HepG2 (cell line): ENCODE data around the gene CSKMT. TPM values are rescaled to one million over a fixed set of nuclear protein-coding genes. Genes with fewer than 3 reads are reported as not detected.

Experiments
- ATAC-seq: fragments of 200-7000 bp; cut with Tn5 transposase; 3 replicates; pipeline ENCODE4 v1.9.1; 2020; ENCODE audit warnings: mild to moderate bottlenecking, moderate library complexity
- BruUV-seq: library from RNA; stranded (reverse); fragments of 400-500 nt; replicated peaks from 2 replicates; lab custom pipeline; 2021; lab: Mats Ljungman, UMichigan
- CTCF ChIA-PET: fragments of 300-600 bp; formaldehyde crosslinking; extraction: SDS; loops from one replicate; lab custom pipeline; 2021; ENCODE audit warnings: low total read pairs, inconsistent platforms, low intra/inter-chr PET ratio; lab: Yijun Ruan, JAX
- POLR2A ChIA-PET: fragments of 350-600 bp; sonication (Branson Sonifier 250); formaldehyde crosslinking; loops from one replicate; lab custom pipeline; 2020; ENCODE audit warnings: antibody characterized with exemption, inconsistent platforms; lab: Yijun Ruan, JAX
- DNase-seq: peaks from one replicate; pipeline ENCODE4 v3.0.0-alpha.2; 2015; ENCODE audit warnings: low spot score
- FAIRE-seq: peaks from 3 replicates; lab custom pipeline; 2011; peaks lifted over from hg19 to GRCh38; lab: Jason Lieb, UNC
- H2AFZ ChIP-seq: one replicate; pipeline ENCODE4 v1.6.1; 2011; ENCODE audit warnings: low read length, inconsistent platforms
- H3K27ac ChIP-seq: fragments of 300-600 bp; 3 replicates; pipeline ENCODE4 v1.8.0; 2011; ENCODE audit warnings: mixed run types, mild to moderate bottlenecking, mixed read lengths, low read length, inconsistent platforms; ENCODE audit not compliant: insufficient read depth; ENCODE audit errors: extremely low read length
- H3K27me3 ChIP-seq, 2 experiments: fragments of 200-600 bp in 1 of 2; 2 replicates in 1 of 2; 3 replicates in 1 of 2; pipeline versions ENCODE4 v1.6.0 to v1.8.0; 2011; ENCODE audit warnings: low read length in 2 of 2, mild to moderate bottlenecking in 2 of 2, moderate library complexity in 2 of 2, inconsistent platforms in 1 of 2; ENCODE audit not compliant: insufficient read depth in 2 of 2, control insufficient read depth in 1 of 2
- H3K36me3 ChIP-seq, 2 experiments: fragments of 200-600 bp in 1 of 2; replicated peaks in 1 of 2; 2 replicates in 1 of 2; 3 replicates in 1 of 2; pipeline versions ENCODE4 v1.5.1 to v1.8.0; 2011; ENCODE audit warnings: low read length in 2 of 2, inconsistent platforms in 1 of 2; ENCODE audit not compliant: insufficient read depth in 2 of 2, control insufficient read depth in 1 of 2
- H3K4me1 ChIP-seq: 2 replicates; pipeline ENCODE4 v1.5.1; 2012; ENCODE audit warnings: low read length, inconsistent platforms; ENCODE audit not compliant: insufficient read depth
- H3K4me2 ChIP-seq: 2 replicates; pipeline ENCODE4 v1.6.0; 2011; ENCODE audit warnings: low read depth, low read length, inconsistent platforms
- H3K4me3 ChIP-seq, 3 experiments: fragments of 200-600 bp in 1 of 3; sonication (generic), shearing (Covaris generic) in 1 of 3; replicated peaks in 1 of 3; 2 replicates each; pipeline ENCODE4 v1.5.1; 2011 to 2016; ENCODE audit warnings: low read length in 3 of 3, inconsistent platforms in 2 of 3, low read depth in 2 of 3, mild to moderate bottlenecking in 2 of 3, control low read depth in 1 of 3, mixed read lengths in 1 of 3; ENCODE audit not compliant: insufficient read depth in 1 of 3
- H3K79me2 ChIP-seq: one replicate; pipeline ENCODE4 v1.6.1; 2011; ENCODE audit warnings: low read length, inconsistent platforms; ENCODE audit not compliant: insufficient read depth
- H3K9ac ChIP-seq: 2 replicates; pipeline ENCODE4 v1.6.0; 2011; ENCODE audit warnings: mild to moderate bottlenecking, low read depth, low read length, inconsistent platforms; ENCODE audit not compliant: insufficient read depth
- H3K9me3 ChIP-seq: 2 replicates; pipeline ENCODE4 v1.5.1; 2012; ENCODE audit warnings: mild to moderate bottlenecking, low read length
- H4K20me1 ChIP-seq: 2 replicates; pipeline ENCODE4 v1.6.0; 2011; ENCODE audit warnings: inconsistent platforms, mild to moderate bottlenecking, low read length, moderate library complexity; ENCODE audit not compliant: insufficient read depth
- AKAP8 ChIP-seq: sonication (generic); formaldehyde crosslinking; IDR thresholded peaks from 2 replicates; pipeline ENCODE4 v1.5.1; 2020; ENCODE audit warnings: mild to moderate bottlenecking, missing genetic modification reagents
- CCDC6 ChIP-seq: sonication (generic); formaldehyde crosslinking; IDR thresholded peaks from 2 replicates; pipeline ENCODE4 v1.8.1; 2022; ENCODE audit warnings: mild to moderate bottlenecking, missing genetic modification reagents, moderate library complexity
- CEBPG ChIP-seq: IDR thresholded peaks from 2 replicates; pipeline ENCODE4 v1.6.1; 2016
- FOSL2 ChIP-seq: sonication (generic); formaldehyde crosslinking; IDR thresholded peaks from 2 replicates; pipeline ENCODE4 v1.4.0; 2020; ENCODE audit warnings: missing genetic modification reagents
- FUBP1 ChIP-seq: sonication (generic); formaldehyde crosslinking; IDR thresholded peaks from 2 replicates; pipeline ENCODE4 v1.5.1; 2020; ENCODE audit warnings: missing genetic modification reagents, mild to moderate bottlenecking, borderline replicate concordance
- GATAD1 ChIP-seq: IDR thresholded peaks from 2 replicates; pipeline ENCODE4 v1.6.1; 2016; ENCODE audit warnings: missing genetic modification reagents, missing compliant biosample characterization
- HDAC2 ChIP-seq: sonication (generic); formaldehyde crosslinking; IDR thresholded peaks from 2 replicates; pipeline ENCODE4 v1.4.0; 2020; ENCODE audit warnings: missing genetic modification reagents
- KAT8 ChIP-seq: IDR thresholded peaks from 2 replicates; pipeline ENCODE4 v1.6.1; 2016; ENCODE audit warnings: missing genetic modification reagents, missing compliant biosample characterization
- KDM3A ChIP-seq: IDR thresholded peaks from 2 replicates; pipeline ENCODE4 v1.6.1; 2018; ENCODE audit warnings: low read depth, missing compliant biosample characterization
- NPAS2 ChIP-seq: sonication (generic); formaldehyde crosslinking; IDR thresholded peaks from 2 replicates; pipeline ENCODE4 v1.8.0; 2022; ENCODE audit warnings: mild to moderate bottlenecking, missing genetic modification reagents, borderline replicate concordance
- PHF8 ChIP-seq: sonication (generic); formaldehyde crosslinking; IDR thresholded peaks from 2 replicates; pipeline ENCODE4 v1.5.0; 2020; ENCODE audit warnings: missing genetic modification reagents
- POLR2AphosphoS5 ChIP-seq: IDR thresholded peaks from 2 replicates; pipeline ENCODE4 v1.6.1; 2012; ENCODE audit warnings: low read depth, low read length
- RNF219 ChIP-seq: sonication (generic); formaldehyde crosslinking; IDR thresholded peaks from 2 replicates; pipeline ENCODE4 v1.5.0; 2020; ENCODE audit warnings: mild to moderate bottlenecking, missing genetic modification reagents
- SALL1 ChIP-seq: sonication (generic); formaldehyde crosslinking; IDR thresholded peaks from 2 replicates; pipeline ENCODE4 v1.8.0; 2022; ENCODE audit warnings: mild to moderate bottlenecking, missing genetic modification reagents
- SAP130 ChIP-seq: IDR thresholded peaks from 2 replicates; pipeline ENCODE4 v1.6.1; 2016; ENCODE audit warnings: low read depth
- TEAD3 ChIP-seq: optimal IDR thresholded peaks from 2 replicates; pipeline ENCODE3; 2016; ENCODE audit warnings: borderline replicate concordance
- TP53 ChIP-seq: sonication (generic); formaldehyde crosslinking; conservative IDR thresholded peaks from 2 replicates; pipeline ENCODE4 v1.4.0; 2020; ENCODE audit warnings: missing genetic modification reagents
- YY1 ChIP-seq: IDR thresholded peaks from 2 replicates; pipeline ENCODE4 v1.6.1; 2011; ENCODE audit warnings: low read length, low read depth, moderate library complexity, mild to moderate bottlenecking; ENCODE audit not compliant: insufficient read depth, insufficient replicate concordance
- ZNF124 ChIP-seq: sonication (generic); formaldehyde crosslinking; IDR thresholded peaks from 2 replicates; pipeline ENCODE4 v1.4.0; 2020; ENCODE audit warnings: missing genetic modification reagents
- ZNF672 ChIP-seq: sonication (generic); formaldehyde crosslinking; IDR thresholded peaks from 2 replicates; pipeline ENCODE4 v1.8.1; 2022; ENCODE audit warnings: missing genetic modification reagents
- WGBS: methylation state at CpG from one replicate; pipeline ENCODE4 v1.1.6; 2017; ENCODE audit warnings: low lambda C conversion rate; 5-methylcytosine and 5-hydroxymethylcytosine counted together
- in situ Hi-C: cut with HindIII; loops from 2 replicates; pipeline ENCODE4 v1.10.0; 2017; ENCODE audit warnings: low pct_unique_long_range_greater_than_20kb; ENCODE audit not compliant: extremely low pct_ligation_motif_present
- intact Hi-C: fragments of 100-400 bp; cut with micrococcal nuclease; formaldehyde crosslinking; loops from one replicate; pipeline ENCODE4 v1.10.0; 2022; ENCODE audit not compliant: unreplicated experiment
- polyA plus RNA-seq, 8 experiments: library from polyadenylated mRNA; depleted of rRNA in 3 of 8; stranded (reverse) in 7 of 8; unstranded in 1 of 8; fragments of >200 nt; fragmentation: Illumina TruSeq in 4 of 8; extraction: Trizol in 4 of 8; gene quantifications; 2 replicates each; pipeline versions ENCODE4 v1.2.1 to v1.2.3, GENCODE V29; 2011 to 2016; ENCODE audit warnings: low read depth in 4 of 8, missing spikeins in 1 of 8, mixed read lengths in 1 of 8; ENCODE audit not compliant: insufficient read depth in 1 of 8
- total RNA-seq, 5 experiments: library from RNA; depleted of rRNA; stranded (reverse); fragments of >200 nt; fragmentation: Illumina TruSeq; extraction: Trizol; gene quantifications; 2 replicates each; pipeline ENCODE4 v1.2.3, GENCODE V29; 2016; ENCODE audit warnings: low read depth in 1 of 5

The CSKMT gene
- total and polyA plus RNA-seq, 2 of the 13 experiments (the other 11 are each of a cell fraction or from before 2014, with no cell fraction given) = 7.6 to 31.8 TPM

GRCh38 chr11:62678770-62679696, 13.9 kb downstream of the CSKMT start, which contains the start of gene UBXN1 (continued):
- TF ChIP-seq SALL1 (CRISPR knock-in tag) (peak; percentile 86), YY1 (peak; percentile 70), CCDC6 (peak; percentile 66; the same call in 1 of the 2 replicates), KDM3A (CRISPR knock-in tag) (peak; percentile 71; the same call in 1 of the 2 replicates), ZNF672 (CRISPR knock-in tag) (no peak), FUBP1 (CRISPR knock-in tag) (no peak)

DNA sequence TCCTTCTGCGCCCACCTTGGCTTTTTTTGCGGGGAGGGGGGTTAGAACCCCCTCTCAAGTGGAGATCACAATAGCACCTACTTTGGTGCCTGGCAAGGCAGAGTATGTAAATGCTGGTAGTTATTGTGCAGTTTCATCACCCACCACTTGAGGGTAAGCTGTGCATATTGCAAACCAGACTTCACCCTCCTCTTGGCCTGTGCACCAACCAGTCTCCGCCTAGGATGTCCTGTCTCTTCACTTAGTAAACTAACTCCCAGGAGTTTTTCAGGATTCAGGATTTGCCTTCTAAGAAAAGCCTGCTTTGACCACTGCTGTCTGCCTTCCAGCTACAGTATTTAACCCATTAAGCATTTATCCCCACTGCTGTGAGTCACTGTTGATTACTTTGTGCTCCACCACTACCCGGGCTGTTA, 15.7 kb downstream of the CSKMT start:
- Histone ChIP-seq H3K4me3 (peak overlapping the region; percentile 8 to 58 (median 25); a peak in 5 of 6 replicates), H2AFZ (peak overlapping the region; percentile 78), H3K9ac (peak overlapping the region; percentile 56), H3K27ac (peak overlapping the region; percentile 36), H4K20me1 (no peaks in the 10 kb centered on the region), H3K36me3 (0 out of 5 replicates have a peak, but pooled peaks cover 0 to 4% of the 10 kb centered on the region in 2 experiments), H3K27me3 (no peaks in the 10 kb centered on the region), H3K4me2 (peak overlapping the region; percentile 86), H3K79me2 (peaks cover 8% of the 10 kb centered on the region), H3K9me3 (no peaks in the 10 kb centered on the region), H3K4me1 (peaks cover 37% of the 10 kb centered on the region)
- no TSS peak for BruUV-seq
- ChIA-PET POLR2A (interaction anchor here (0.7 to 3.6 kb wide), 19 partner anchors 9 to 176 kb away, joined by 3 to 54 read pairs (median 8); partner anchors contain the start of genes B3GAT3, C11orf98, CSKMT and EEF1G), CTCF (interaction anchor here (1.3 kb wide), 1 partner anchor 14 kb away, joined by 9 read pairs; no protein-coding TSS in a partner anchor)
- intact Hi-C loops = no loop called here
- DNase-seq = peak; percentile 80
- ATAC-seq = peak; percentile 95
- in situ Hi-C loops = no loop called here
- 2% methylated on average over 4 of the region's 4 CpGs for WGBS
- peak; percentile 99 for FAIRE-seq
- no peak for TF ChIP-seq RNF219 (CRISPR knock-in tag)
- peak; percentile 79 for TF ChIP-seq CEBPG (CRISPR knock-in tag)
- TF ChIP-seq PHF8 (CRISPR knock-in tag) = 0 out of 2 replicates have a peak, but pooled peaks have one; percentile 34
- peak; percentile 59; the same call in 1 of the 2 replicates for TF ChIP-seq GATAD1 (CRISPR knock-in tag)
- no peak for TF ChIP-seq TP53 (CRISPR knock-in tag)
- TF ChIP-seq HDAC2 = 0 out of 2 replicates have a peak, but pooled peaks have one; percentile 25
- TF ChIP-seq FOSL2 (CRISPR knock-in tag) = no peak; the same call in 1 of the 2 replicates
- TF ChIP-seq POLR2AphosphoS5 = peak; percentile 49
- no peak for TF ChIP-seq NPAS2
- TF ChIP-seq ZNF124 = no peak
- TF ChIP-seq SAP130 (CRISPR knock-in tag) = peak; percentile 68
- no peak for TF ChIP-seq AKAP8 (CRISPR knock-in tag)
- peak; percentile 63 for TF ChIP-seq TEAD3 (CRISPR knock-in tag)
- TF ChIP-seq KAT8 (CRISPR knock-in tag) = peak; percentile 49
